GM13977 (cell line): Measurements from ENCODE around the gene ABCB6.

Source experiments
- DNase-seq: peaks from one replicate; pipeline ENCODE4 v3.0.0; 2012; ENCODE audit warnings: low spot score
- in situ Hi-C: fragments of 300-500 bp; cut with MboI; formaldehyde crosslinking; loops from one replicate; pipeline ENCODE4 v1.12.0; 2022; ENCODE audit warnings: low sequenced_read_pairs, low pct_unique_long_range_greater_than_20kb, mixed read lengths, inconsistent platforms; ENCODE audit not compliant: unreplicated experiment
- TF ChIP-seq, protein P1 (sequence below): IDR thresholded peaks from 2 replicates; pipeline ENCODE4 v1.5.1; 2012; ENCODE audit warnings: mild to moderate bottlenecking, control low read depth; ENCODE audit not compliant: insufficient read depth; ENCODE audit errors: extremely low read depth, missing control alignments

The ABCB6 gene

DNA sequence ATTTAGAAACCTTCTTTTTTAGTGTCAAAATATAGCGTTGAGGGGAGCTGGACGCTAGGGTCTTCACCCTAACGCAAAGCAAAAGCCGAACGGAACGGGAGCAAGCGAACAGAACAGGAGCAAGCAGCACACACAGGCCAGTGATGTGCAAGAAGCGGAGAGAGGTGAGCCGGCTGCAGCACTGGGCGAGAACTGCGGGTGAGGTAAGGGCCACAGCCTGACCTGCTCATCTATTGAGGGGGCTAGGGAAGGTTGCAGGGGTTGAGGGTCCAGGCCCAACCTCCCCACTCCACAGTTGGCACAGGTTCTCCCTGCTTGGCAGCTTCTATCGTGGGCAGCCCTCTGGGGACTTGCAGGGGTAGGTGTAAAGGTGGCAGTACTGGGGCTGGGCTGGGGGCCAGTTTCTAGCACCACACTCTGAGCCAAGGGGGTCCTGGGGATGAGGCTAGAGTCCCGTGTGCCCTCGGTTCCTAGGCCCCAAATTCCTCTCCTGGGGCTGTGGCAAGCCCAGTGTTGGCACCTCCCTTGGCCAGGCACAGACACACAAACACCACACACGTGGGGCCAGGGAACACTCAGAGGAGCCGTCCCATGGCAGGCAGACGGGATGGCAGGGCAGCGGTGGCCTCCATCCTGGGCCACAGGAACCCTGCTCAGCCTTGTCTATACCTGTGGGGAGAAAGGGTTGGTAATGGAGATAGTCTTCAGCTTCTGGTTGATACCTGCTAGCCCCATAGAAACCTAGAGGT lies 1.2 kb upstream of the ABCB6 start:
- DNase-seq, result no peak
- TF ChIP-seq, protein P1, sequence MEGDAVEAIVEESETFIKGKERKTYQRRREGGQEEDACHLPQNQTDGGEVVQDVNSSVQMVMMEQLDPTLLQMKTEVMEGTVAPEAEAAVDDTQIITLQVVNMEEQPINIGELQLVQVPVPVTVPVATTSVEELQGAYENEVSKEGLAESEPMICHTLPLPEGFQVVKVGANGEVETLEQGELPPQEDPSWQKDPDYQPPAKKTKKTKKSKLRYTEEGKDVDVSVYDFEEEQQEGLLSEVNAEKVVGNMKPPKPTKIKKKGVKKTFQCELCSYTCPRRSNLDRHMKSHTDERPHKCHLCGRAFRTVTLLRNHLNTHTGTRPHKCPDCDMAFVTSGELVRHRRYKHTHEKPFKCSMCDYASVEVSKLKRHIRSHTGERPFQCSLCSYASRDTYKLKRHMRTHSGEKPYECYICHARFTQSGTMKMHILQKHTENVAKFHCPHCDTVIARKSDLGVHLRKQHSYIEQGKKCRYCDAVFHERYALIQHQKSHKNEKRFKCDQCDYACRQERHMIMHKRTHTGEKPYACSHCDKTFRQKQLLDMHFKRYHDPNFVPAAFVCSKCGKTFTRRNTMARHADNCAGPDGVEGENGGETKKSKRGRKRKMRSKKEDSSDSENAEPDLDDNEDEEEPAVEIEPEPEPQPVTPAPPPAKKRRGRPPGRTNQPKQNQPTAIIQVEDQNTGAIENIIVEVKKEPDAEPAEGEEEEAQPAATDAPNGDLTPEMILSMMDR, result no peak
- in situ Hi-C loops, result no loop called here

DNA sequence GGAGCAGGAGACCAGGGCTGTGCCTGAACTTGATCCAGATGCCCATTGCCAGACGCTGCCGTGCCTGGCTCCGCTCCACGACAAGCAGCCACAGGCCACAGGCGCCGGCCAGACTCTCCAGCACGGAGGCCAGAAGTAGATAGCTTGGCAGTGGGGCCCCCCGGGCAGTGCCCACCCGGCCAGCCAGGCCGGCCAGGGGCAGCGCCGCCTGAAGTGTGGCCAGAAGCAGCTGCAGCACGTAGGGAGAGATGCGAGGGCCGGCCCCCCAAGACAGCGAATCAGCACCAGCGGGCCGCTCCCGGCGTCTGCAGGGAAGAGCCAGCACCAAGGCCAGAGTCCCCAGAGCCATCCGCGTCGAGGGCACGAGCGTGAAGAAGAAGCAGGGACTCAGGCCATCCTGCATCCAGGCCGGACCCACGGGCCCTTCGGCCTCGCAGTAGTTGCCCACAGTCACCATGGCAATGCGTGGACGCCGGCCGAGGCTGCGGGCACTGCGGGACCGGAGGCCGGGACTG lies 484 bp downstream of the ABCB6 start:
- in situ Hi-C loops, result no loop called here
- DNase-seq, result peak; percentile 58
- TF ChIP-seq, protein P1, result no peak

DNA sequence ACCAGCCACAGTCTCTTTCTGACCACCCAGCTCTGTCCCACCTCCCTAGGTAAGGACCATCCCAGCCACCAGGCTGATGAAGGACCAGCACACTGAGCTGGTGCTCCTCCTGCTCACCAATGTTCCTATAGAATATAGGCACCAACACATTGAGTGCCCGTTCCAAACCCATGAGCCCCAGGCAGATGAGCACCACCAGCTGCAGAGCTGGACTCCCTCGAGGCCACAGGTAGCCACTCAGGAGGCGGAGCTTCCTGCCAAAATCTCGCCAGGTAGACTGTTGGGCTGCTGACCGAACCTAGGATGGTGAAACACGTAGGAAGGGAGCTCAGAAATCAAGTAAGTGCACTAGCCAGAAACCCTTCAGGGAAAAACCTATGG lies 2.2 kb downstream of the ABCB6 start:
- in situ Hi-C loops, result no loop called here
- DNase-seq, result no peak
- TF ChIP-seq, protein P1, result no peak

DNA sequence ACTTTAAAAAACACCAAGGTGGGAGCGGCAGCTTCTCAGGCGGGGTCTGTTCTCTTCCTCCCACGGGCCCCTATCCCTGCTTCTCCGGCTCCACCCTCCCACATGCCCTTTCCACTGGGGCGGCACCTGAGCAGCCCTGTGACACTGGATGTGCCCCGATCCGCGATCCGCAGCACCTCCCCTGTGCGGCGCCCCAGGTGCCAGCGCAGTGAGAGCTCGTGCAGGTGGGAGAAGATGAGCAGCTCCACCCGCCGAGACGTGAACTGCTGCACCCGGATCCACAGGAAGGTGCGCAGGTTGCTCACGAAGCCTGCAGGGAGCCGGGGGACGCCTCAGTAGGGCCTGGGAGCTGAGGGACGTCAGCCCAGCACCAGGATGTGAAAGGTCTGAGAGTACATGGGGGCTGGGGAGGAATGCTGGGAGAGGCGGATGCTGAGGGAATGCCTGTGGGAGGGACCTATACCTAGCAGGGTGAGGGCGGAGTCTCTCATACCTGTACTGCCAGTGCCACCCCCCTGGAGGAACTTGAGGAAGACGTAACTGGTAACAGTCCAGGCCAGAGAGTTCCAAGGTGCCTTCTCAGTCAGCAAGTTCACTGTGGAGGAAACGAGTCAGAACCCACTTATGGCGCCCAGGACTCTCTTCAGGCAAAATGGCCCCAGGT lies 2.8 kb downstream of the ABCB6 start:
- TF ChIP-seq, protein P1, result no peak
- in situ Hi-C loops, result no loop called here
- no peak for DNase-seq

DNA sequence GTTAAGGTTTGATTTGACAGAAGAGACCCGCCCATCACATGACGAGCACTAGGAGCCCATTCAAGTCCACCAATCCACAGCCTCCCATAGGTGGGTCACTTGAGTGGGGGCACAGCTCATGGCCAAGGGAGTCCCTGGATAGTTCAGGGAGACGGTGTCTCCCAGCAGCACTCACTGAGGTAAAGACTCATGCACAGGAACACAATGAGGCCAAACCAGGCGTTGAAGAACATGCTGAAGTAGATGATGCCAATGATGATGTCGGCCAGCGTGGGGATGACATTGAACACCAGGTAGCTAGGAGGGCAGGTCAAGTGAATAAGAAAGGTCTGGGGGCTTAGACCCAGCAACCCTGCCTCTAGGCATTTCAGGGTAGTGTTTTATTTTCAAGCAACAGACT lies 4.0 kb downstream of the ABCB6 start:
- TF ChIP-seq, protein P1, result no peak
- DNase-seq, result no peak
- in situ Hi-C loops, result no loop called here

DNA sequence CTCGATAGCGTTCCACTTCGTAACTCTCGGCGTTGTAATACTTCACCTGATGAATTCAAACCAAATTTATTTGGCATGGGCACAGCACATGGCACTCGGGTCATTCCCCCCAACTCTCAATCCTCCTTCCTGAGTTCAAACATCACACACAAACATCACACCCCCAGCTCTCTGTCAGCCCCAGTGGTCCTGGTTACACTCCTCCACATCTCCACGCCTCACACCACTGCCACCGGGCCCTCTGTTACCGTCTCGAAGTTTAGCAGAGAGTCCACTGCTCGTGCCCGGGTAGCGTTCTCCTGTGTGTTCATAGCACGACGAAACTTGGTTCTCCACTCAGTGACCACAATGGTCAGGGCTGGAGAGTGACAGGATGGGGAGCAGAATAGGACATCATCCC lies 4.6 kb downstream of the ABCB6 start:
- DNase-seq, result no peak
- in situ Hi-C loops, result no loop called here
- TF ChIP-seq, protein P1, result no peak
